ENCODE measurements around the gene PLAC1.

- TF ChIP-seq POLR2A (IDR thresholded peaks at IDR 0.05; ENCODE audit: low read depth, low read length) (no peak), SPI1 (IDR thresholded peaks at IDR 0.05; ENCODE audit: low read depth, low read length) (no peak)
Observed at GRCh38 chrX:134685668-134686067, 27.4 kb upstream of the PLAC1 start.
